GM18870 (cell line): ENCODE results near the gene ADAP1.

Experiments used
- ATAC-seq: cut with Tn5 transposase; IDR thresholded peaks from one replicate; pipeline ENCODE4 v1.9.1; 2021; ENCODE audit warnings: moderate library complexity; ENCODE audit not compliant: unreplicated experiment

ADAP1 gene

DNA sequence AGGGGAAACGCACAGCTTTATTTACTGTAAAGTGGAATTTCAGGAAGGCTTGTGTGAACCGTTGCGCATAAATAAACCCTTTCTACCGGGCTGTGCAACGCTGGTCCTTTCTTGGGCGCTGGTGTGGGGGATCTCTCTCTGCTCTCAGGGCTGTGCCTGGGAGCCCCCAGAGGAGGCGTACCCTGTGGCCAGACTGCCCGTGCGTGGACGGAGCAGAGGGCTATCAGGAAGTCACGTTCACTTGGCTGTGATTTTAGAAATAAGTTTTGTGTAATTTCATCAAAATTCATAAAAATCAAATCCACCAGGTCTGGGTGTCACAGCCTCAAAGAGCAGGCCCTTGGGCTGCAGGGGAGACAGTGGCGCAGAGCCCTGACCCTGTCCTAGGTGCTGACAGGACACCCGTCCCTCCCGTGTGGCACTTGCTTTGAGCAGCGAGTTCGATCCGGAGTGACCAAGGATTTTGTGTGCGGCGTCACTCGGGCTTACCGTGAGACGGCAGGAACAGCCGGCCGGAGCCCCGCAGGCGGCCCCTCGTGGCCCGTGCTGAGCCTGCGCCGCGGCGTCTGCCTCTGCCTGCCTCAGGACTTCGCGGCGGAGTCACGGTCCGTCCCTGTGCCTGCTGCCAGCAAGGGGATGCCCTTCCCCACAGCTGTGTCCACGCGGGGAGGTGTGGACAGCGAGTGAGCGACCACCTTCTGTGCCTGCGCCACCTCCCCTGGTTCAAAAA lies 58.0 kb downstream of the ADAP1 start:
- ATAC-seq, result no peak

DNA sequence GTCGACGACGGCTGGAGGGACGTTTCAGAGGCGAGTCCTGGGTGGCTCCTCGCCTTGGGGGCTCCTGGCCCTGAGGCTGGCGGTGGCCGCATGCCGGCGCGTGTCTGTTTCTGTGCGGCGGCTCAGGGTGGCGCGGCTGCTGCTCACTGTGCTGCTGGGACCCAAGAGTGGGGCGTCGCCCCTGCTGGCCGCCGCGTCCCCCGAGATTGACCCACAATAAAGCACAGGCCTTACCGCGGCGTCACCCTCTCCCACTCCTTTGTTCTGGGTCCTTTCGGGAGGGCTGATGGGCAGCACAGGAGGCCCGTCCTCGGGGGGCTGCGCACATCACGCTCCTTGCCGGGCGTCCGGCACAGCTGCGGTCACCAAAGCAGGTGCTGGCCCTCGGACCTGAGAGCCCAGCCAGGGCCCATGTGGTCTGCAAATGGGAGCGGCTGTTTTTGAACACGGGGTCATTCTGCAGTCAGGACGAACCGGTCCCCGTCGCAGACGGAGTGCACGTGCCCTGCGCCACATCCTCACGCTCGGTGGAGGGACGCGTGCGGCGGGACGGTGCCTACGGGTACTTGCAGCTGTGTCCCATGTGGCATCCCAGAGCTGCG lies 58.9 kb downstream of the ADAP1 start:
- ATAC-seq, result no peak

DNA sequence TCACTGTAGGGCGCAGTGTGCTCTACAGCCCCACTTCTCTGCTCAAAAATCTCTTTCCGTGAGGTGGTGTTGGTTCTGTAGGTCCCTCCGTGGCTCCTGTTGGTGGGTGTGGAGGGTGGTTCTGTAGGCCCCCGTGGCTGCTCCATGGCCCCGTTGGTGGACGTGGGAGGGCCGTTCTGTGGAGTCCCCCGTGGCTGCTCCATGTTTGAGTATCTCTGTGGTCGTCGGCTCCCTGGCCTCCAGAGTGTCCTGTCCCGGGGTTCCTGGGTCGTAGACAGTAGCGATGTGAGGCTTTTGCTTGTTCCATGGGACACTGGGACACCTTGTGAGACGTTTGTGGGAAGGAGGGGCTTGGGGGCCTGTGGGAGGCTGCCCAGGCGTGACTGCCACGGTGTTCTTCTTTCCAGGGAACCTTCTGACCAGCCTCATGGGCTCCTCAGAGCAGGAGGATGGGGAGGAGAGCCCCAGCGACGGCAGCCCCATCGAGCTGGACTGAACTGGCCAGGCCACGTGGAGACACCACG lies 59.5 kb downstream of the ADAP1 start:
- ATAC-seq, result no peak

DNA sequence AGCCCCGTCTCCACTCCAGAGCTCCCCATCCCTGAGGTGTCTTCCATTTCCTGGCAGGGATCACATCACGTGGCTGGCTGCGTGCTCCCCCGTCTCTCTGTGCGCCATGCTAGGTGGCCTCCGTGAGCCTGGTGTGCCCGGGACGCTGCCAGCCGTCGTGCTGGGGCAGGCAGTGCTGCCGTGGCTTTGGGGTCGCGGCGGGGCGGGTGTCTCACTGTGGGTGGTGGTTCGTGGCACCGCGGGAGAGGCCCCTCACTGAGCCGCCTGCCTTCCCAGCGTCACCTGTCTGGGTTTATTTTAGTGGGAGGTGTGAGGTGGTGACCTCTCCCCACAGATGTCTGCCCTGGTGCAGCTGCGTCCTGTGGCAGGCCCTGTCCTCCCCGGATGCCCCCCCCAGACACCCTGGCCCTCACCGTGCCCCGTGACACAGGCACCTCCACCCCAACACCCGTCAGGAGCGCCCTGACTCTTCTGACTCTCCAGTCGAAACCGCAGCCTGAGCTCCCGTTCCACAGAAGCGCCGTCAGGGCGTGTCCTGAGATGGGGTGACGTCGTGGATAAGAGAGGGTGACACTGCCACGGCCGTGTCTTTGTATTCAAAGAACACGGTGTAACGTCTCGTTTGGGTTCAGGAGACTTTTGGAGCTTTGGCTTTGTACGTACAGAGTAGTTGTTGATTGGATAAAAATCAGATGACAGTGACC lies 60.2 kb downstream of the ADAP1 start:
- ATAC-seq, result no peak

DNA sequence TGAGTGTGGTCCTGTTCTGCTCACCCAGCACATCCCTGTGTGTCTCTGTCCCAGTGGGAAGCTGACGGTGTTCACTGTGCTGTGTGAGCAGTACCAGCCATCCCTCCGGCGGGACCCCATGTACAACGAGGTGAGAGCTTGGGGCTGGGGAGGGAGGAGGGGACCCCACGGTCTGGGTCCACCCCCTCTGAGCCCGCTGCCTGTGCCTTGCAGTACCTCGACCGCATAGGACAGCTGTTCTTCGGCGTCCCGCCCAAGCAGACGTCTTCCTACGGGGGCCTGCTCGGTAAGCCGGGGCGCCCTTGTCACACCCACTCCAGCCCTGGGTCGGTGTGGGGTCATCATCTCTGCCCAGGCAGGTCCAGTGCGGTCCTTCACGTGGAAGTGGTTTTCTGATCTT lies 60.8 kb downstream of the ADAP1 start:
- no peak for ATAC-seq

DNA sequence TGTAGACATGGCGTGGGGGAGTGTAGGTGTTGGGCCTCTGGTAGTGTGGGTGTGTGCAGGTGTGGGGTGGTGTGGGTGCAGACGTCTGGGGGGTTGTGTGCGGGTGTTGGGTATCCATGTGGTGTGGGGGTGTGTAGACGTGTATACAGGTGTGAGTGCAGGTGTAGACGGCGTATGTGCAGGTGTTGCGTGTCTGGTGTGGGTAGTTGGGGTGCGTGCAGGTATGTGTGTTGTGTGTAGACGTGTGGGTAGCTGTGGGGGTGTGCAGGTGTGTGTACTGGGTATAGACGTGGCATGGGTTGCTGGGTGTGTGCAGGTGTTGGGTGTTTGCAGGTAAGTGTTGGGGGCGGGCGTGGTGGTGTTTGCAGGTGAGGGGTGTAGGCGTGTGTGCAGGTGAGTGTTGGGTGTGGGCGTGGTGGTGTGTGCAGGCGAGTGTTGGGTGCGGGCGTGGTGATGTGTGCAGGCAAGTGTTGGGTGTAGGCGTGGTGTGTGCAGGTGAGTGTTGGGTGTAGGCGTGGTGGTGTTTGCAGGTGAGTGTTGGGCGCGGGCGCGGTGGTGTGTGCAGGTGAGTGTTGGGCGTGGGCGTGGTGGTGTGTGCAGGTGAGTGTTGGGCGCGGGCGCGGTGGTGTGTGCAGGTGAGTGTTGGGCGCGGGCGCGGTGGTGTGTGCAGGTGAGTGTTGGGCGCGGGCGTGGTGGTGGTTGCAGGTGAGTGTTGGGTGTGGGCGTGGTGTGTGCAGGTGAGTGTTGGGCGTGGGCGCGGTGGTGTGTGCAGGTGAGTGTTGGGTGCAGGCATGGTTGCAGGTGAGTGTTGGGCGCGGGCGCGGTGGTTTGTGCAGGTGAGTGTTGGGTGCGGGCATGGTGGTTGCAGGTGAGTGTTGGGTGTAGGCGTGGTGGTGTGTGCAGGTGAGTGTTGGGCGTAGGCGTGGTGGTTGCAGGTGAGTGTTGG lies 61.6 kb downstream of the ADAP1 start:
- ATAC-seq, result no peak

DNA sequence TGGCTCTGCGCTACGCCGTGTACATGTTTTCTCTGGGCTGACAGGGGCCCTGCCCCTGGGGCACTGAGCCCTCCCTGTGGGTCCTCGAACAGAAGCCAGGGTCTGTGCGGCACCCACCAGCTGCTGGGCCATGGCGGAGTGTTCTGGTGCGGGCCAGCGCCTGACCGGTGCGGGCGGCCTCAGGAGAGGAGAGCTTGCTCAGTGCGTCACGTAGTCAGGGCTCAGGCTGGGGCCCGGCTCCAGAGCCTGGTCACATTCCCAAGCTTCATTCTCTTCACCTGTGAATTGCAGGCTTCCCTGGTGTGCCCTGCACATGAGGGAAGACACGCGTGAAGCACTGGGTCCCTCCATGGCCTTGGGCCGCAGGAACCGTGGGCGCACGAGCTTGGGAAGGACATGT lies 62.7 kb downstream of the ADAP1 start:
- ATAC-seq, result no peak

DNA sequence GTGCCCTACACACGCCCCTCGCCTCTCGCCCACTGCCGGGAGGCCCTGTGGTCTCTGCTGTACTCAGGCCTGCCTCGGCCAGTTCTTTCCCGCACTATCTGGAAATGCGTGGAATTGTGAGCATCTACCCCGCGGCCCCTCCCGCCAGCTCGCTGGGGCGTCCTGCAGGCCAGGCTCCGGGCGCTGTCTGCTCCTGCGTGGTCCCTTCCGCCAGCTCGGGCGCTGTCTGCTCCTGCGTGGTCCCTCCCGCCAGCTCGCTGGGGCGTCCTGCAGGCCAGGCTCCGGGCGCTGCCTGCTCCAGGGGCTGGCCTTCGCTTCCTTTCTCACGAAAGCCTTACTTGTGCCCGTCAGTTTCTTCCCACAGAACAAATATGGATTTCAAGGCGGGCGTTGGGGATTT lies 63.2 kb downstream of the ADAP1 start:
- ATAC-seq, result no peak

DNA sequence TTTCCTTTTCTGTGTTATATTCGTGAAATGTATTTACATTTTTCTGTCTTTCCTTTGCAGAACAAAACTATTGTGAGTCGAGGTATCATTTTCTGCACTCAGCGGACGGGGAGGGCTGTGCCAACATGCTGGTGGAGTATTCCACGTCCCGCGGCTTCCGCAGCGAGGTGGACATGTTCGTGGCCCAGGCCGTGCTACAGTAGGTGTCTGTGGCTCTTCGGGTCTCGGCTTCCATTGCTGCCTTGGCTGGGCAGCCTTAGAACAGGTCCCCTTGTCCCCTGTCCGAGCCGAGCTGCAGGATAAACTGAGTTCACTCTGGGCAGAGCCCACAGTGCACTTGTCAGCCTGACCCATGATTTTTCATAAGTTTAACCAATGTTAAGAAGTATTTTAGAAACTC lies 63.6 kb downstream of the ADAP1 start:
- ATAC-seq, result no peak

DNA sequence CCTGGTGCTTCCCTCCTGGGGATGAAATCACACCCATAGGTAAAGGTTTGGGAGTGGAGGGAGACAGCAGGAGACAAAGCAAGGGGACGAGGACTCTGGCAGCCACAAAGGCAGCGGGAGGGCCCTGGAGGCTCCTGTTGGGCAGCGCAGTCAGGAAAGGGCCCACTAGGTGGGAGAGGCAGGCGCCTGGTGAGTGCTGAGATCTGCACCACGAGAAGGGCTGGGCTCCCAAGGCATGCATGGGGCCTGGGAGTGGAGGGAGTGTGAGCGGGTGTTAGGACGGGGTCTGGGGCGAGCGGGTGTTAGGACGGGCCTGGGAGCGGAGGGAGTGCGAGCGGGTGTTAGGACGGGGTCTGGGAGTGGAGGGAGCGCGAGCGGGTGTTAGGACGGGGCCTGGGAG lies 65.1 kb downstream of the ADAP1 start:
- ATAC-seq, result no peak

DNA sequence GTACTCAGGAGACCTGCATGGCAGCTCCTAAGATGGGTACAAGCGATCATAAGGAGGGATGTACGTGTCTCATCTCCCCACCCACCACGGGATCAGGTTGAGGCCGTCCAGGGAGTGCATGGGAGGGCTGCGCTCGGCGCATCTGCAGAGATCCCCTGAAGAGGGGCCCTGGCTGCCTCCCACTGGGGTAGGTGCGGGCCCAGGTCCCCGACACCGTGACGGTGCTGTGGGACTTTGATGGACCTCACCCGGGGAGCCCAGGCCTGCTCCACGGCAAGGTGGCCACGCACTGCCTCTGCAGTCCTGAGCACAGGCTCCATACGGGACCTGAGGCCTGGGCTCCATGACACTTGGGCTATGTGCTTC lies 65.5 kb downstream of the ADAP1 start:
- ATAC-seq, result no peak

DNA sequence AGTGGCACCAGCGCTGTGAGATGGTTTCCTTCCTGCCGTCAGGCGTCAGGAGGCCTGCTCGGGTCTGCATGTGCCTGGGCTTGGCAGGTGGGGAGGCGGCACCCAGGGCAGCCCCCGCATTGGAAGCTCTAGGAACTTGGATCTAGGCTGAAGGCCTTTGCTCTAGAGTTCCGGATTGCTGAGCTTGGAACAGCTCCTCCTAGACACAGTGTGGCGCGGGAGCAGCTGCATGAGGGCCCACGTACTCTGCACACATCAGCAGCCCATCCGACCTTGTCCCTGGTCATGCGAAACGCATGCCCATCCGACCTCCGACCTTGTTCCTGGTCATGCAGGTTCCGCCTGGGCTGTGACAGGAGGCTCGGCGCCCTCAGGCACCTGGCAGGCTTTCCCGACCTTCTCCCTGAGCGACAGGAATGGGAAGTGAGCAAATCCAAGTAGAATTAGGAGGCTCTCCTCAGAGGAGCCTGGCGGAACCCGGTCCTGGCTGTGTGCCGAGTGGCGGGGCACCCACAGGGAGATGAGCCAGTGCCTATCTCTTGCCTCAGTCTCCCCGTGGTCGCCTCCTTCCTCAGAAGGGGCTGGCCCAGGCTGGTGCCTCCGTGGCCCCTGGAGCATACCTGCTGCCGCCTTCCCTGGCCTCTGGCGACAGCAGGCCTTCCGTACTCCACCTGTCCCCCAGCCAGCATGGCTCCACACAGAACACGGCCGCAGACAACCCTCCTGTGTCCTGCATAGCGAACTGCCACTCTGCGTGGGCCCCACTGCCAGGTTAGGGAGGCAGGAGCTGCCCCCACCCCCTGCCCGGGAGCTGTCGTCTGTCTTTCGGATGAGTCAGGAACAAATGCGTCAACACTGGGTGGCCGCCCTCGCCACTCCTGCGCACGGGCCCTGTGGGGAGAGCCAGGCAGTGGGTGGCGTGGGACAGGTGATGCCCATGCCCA lies 66.1 kb downstream of the ADAP1 start:
- ATAC-seq, result no peak

DNA sequence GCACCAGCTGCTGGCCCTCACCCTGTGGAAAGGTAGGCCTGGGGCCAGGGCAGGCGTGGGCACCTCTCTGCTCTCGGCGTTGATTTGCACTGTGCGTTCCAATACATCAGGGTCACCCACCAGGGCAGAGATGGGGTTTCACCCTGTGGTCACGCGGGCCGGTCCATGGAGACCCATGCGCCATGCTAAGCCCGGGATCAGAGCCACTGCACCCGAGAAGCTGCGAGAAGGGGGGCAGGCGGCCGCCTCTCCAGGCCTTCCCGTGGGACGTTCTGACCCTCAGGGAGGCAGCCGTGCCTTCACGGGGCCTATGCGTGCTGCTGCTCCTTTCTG lies 67.0 kb downstream of the ADAP1 start:
- ATAC-seq, result no peak

DNA sequence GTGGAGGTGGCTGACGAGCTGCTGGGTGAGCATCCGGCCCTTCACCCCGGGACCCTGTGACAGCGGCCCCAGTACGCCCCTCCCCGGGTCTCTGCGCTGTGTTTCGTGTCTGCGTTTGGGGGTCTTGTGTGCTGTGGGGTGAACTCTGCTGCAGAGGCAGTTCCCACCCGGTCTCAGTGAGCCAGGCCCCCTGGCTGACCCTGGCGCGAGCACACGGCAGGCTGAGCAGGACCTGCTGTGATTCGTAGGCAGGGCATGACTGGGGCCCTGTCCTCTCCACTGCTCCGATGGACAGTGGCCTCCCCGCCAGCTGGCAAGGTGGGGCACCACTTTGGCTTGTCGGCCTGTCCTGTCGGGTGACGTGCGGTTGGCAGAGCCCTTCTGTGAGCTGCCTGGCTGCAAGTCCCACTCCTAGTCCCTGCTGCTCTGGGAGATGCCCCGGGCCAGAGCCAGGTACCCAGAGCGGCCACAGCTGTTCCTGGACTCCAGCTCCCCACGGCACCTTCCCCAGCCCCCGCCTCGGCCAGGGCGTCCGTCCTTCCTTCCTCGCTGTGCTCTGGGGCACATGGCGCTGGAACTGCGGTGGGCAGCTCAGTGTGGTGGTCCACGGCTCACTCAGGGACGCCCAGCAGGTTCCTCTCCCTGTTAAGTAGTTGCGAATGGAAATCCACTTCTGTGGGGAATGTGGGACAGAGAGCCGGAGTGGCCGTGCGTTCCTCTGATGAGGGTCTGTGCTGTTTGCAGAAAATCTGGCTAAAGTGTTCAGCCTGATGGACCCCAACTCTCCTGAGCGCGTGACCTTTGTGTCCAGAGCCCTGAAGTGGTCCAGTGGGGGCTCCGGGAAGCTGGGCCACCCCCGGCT lies 67.6 kb downstream of the ADAP1 start:
- no peak for ATAC-seq

DNA sequence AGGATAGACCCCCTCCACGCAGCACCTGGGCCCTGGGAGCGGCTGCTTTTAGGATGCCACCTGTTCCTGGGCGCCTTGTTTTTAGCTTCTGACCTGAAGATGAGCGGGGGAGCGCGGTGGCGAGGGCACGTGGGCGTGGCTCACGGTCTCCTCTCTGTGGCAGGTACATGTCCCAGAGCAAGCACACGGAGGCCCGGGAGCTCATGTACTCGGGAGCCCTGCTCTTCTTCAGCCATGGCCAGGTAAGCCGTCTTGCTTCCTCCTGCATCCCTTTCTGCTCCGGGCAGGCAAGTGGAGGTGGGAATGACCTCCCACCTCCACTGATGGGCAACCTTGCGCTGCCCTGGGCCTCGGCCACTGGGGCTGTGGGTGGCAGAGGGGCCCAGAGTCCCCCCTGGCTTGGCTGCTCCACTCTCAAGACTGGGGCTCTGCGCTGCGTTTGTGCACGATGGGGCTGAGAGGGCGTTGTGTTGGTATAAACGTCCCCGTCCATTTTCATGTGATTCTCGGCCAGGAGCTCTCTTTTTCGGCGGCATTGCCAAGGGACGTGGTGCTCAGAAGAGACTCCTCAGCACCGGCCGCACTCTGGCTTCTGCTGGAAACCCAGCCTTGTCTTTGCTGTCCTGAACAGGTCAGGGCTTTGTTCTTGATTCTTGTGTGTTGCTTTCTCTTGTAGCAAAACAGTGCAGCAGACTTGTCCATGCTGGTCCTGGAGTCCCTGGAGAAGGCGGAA lies 68.4 kb downstream of the ADAP1 start:
- ATAC-seq, result no peak

DNA sequence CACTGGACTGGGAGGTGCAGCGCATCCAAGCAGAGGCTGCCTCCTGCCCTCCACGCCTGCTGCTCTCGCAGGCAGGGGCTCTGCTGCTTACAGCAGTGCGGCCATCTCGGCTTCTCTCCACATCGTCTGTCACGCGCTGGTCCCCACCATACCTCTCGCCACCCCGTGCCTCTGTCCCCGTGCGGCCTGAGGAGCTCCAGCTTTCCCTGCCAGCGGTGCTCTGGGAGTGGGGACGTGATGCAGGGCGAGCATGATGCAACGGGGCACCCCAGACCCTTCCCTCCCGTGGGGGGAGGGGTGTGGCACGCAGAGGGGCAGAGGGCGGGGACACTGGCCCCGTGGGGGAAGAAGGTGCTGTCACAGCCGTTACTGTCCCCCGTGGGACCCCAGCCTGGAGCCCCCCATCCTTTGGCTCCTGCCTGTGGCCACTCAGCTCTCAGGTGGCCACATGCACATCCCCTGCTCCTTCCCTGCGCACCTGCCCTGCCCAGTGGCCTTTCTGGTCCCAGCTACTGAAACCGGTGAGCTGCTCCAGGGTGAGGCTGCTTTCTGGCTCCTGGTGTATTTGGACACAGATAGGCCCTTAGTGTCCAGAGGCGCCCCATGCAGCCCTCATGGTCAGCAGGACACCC lies 69.1 kb downstream of the ADAP1 start:
- no peak for ATAC-seq

DNA sequence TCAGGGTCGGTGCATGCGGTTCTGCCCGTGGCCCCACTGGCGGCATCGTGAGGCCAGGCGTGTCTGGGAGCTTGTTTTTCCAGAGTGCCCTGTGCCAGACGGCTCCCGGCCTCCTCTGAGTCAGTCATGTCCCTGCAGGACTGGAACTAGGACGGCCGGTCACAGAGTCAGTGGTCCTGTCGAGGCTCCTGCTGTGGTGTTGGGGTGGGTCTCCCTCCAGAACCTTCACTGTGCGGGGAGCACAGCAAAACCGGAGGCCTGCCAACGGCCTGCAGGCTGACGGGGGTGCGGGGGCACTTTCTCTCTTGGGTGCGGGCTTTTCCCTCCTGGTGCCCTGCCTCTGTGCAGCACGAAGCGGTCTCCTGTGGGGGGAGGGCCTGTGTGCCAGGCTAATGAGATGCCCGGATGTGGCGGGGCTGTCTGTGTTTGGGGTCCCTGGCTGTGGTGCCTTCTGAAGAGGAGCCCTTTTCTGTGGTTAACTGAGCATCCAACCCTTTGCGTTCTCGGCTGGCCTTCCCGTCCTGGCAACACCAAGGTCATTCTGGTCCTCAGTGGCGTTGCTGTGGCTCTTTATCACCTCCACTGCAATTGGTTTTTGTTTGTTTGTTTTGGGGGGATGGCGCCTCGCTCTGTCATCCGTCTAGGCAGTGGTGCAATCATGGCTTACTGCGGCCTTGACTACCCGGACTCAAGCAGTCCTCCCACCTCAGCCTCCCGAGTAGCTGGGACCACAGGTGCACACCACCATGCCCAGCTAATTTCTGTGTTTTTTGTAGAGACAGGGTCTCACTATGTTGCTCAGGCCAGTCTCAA lies 70.1 kb downstream of the ADAP1 start:
- no peak for ATAC-seq
